Neural cell (in vitro differentiated cells): ENCODE results near the gene HYAL1. TPM values are rescaled to one million over a fixed set of nuclear protein-coding genes. Genes with fewer than 3 reads are reported as not detected.

ENCODE experiments used
- H2AFZ ChIP-seq: fragments of 200-600, 300-800 bp; sonication (generic), shearing (Covaris generic); 2 replicates; pipeline ENCODE4 v1.6.0; 2014; ENCODE audit warnings: low read depth, mild to moderate bottlenecking, antibody characterized with exemption, low read length, moderate library complexity
- H3F3A ChIP-seq: fragments of 200-600 bp; shearing (Covaris generic); 2 replicates; pipeline ENCODE4 v1.6.1; 2016; ENCODE audit warnings: mild to moderate bottlenecking, moderate library complexity, mixed read lengths, antibody characterized with exemption, low read length; ENCODE audit not compliant: insufficient read depth, poor library complexity, severe bottlenecking
- H3K27ac ChIP-seq: fragments of 200-600, 300-800 bp; sonication (generic), shearing (Covaris generic); 2 replicates; pipeline ENCODE4 v1.5.1; 2014; ENCODE audit warnings: mild to moderate bottlenecking, low read length, moderate library complexity
- H3K27me3 ChIP-seq: fragments of 300-800, 200-600 bp; sonication (generic), shearing (Covaris generic); 2 replicates; pipeline ENCODE4 v1.6.0; 2014; ENCODE audit warnings: mild to moderate bottlenecking, low read depth, low read length, moderate library complexity; ENCODE audit not compliant: insufficient read depth
- H3K36me3 ChIP-seq: fragments of 300-800, 200-600 bp; sonication (generic), shearing (Covaris generic); 2 replicates; pipeline ENCODE4 v1.5.1; 2014; ENCODE audit warnings: mild to moderate bottlenecking, antibody characterized with exemption, low read length, moderate library complexity; ENCODE audit not compliant: insufficient read depth
- H3K4me2 ChIP-seq: fragments of 300-800, 200-600 bp; sonication (generic), shearing (Covaris generic); 2 replicates; pipeline ENCODE4 v1.6.0; 2014; ENCODE audit warnings: mild to moderate bottlenecking, low read length
- H3K4me3 ChIP-seq: fragments of 300-800, 200-600 bp; sonication (generic), shearing (Covaris generic); 2 replicates; pipeline ENCODE4 v1.5.1; 2014; ENCODE audit warnings: mild to moderate bottlenecking, low read length, moderate library complexity
- H3K79me2 ChIP-seq: fragments of 200-600 bp; shearing (Covaris generic); replicated peaks from 2 replicates; pipeline ENCODE4 v1.6.0; 2014; ENCODE audit warnings: mild to moderate bottlenecking, low read length, moderate library complexity; ENCODE audit not compliant: insufficient read depth
- H3K9ac ChIP-seq: fragments of 300-800, 200-600 bp; sonication (generic), shearing (Covaris generic); 2 replicates; pipeline ENCODE4 v1.6.1; 2016; ENCODE audit warnings: mild to moderate bottlenecking, low read length, mixed read lengths
- H3K9me2 ChIP-seq: fragments of 200-600 bp; shearing (Covaris generic); 2 replicates; pipeline ENCODE4 v1.6.1; 2016; ENCODE audit warnings: mild to moderate bottlenecking, low read length, mixed read lengths; ENCODE audit not compliant: insufficient read depth
- H3K9me3 ChIP-seq: fragments of 200-600, 300-800 bp; sonication (generic), shearing (Covaris generic); 2 replicates; pipeline ENCODE4 v1.6.1; 2016; ENCODE audit warnings: mild to moderate bottlenecking, mixed run types, low read length, moderate library complexity, mixed read lengths
- H4K20me1 ChIP-seq: fragments of 200-600 bp; shearing (Covaris generic); 2 replicates; pipeline ENCODE4 v1.6.1; 2016; ENCODE audit warnings: mild to moderate bottlenecking, mixed run types; ENCODE audit not compliant: insufficient read depth
- CTCF ChIP-seq: fragments of 450-650 bp; IDR thresholded peaks from 2 replicates; pipeline ENCODE4 v1.5.1; 2014; ENCODE audit warnings: antibody characterized with exemption, mild to moderate bottlenecking, moderate library complexity; ENCODE audit not compliant: poor library complexity, severe bottlenecking
- EP300 ChIP-seq: fragments of 450-650 bp; conservative IDR thresholded peaks from 2 replicates; pipeline ENCODE4 v1.6.1; 2014; ENCODE audit warnings: antibody characterized with exemption, mild to moderate bottlenecking, moderate library complexity; ENCODE audit not compliant: poor library complexity, severe bottlenecking
- EZH2 ChIP-seq: fragments of 200-600, 300-800 bp; shearing (Covaris generic), sonication (generic); IDR thresholded peaks from 2 replicates; pipeline ENCODE4 v1.6.1; 2014; ENCODE audit warnings: antibody characterized with exemption, low read length, borderline replicate concordance, mild to moderate bottlenecking; ENCODE audit not compliant: insufficient read depth, poor library complexity, severe bottlenecking
- MXI1 ChIP-seq: fragments of 450-650 bp; conservative IDR thresholded peaks from 2 replicates; pipeline ENCODE4 v1.6.1; 2014; ENCODE audit warnings: antibody characterized with exemption, mild to moderate bottlenecking; ENCODE audit not compliant: poor library complexity, severe bottlenecking
- POLR2AphosphoS5 ChIP-seq: IDR thresholded peaks from 2 replicates; pipeline ENCODE4 v1.6.1; 2012
- RAD21 ChIP-seq: fragments of 450-650 bp; conservative IDR thresholded peaks from 2 replicates; pipeline ENCODE4 v1.6.1; 2014; ENCODE audit warnings: antibody characterized with exemption, mild to moderate bottlenecking, moderate library complexity
- REST ChIP-seq: IDR thresholded peaks from 2 replicates; pipeline ENCODE4 v1.6.1; 2012; ENCODE audit warnings: borderline replicate concordance
- SMC3 ChIP-seq: fragments of 450-650 bp; conservative IDR thresholded peaks from 2 replicates; pipeline ENCODE4 v1.6.1; 2014; ENCODE audit warnings: antibody characterized with exemption, mild to moderate bottlenecking, moderate library complexity; ENCODE audit not compliant: poor library complexity
- TAF1 ChIP-seq: IDR thresholded peaks from 2 replicates; pipeline ENCODE4 v1.6.1; 2012; ENCODE audit warnings: low read depth
- polyA plus RNA-seq: library from polyadenylated mRNA; depleted of rRNA; stranded (reverse); fragments of >200 nt; gene quantifications from 2 replicates; pipeline ENCODE4 v1.2.3, GENCODE V29; 2014

HYAL1 gene
- polyA plus RNA-seq, 1 donor from 2014 or later, result 2.2 TPM

DNA sequence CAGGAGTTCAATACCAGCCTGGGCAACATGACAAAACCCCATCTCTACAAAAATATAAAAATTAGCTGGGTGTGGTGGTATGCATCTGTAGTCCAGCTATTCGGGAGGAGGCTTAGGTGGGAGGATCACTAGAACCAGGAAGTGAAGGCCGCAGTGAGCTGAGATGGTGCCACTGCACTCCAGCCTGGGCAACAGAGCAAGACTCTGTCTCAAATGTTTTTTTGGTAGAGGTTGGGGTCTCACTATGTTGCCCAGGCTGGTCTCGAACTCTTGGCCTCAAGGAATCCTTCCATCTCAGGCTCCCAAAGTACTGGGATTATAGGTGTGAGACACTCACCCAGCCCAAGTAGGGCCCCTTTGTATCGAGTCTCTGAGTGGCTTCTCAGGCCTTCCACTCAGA, 9.3 kb downstream of the HYAL1 start:
- H3K9me2 ChIP-seq, result no peaks in the 10 kb centered on the region
- TF ChIP-seq CTCF (no peak), EZH2 (no peak), RAD21 (no peak), REST (no peak), MXI1 (no peak), POLR2AphosphoS5 (no peak), SMC3 (no peak), TAF1 (no peak), EP300 (no peak)
- no peaks in the 10 kb centered on the region for H3K27me3 ChIP-seq
- H3K9ac ChIP-seq, result no peak overlapping the region
- H3K36me3 ChIP-seq, result no peaks in the 10 kb centered on the region
- peaks cover 6% of the 10 kb centered on the region for H3K79me2 ChIP-seq
- no peaks in the 10 kb centered on the region for H4K20me1 ChIP-seq
- H3K27ac ChIP-seq, result no peak overlapping the region
- H3K4me2 ChIP-seq, result no peak overlapping the region
- H2AFZ ChIP-seq, result no peak overlapping the region
- H3K9me3 ChIP-seq, result no peaks in the 10 kb centered on the region
- H3K4me3 ChIP-seq, result no peak overlapping the region
- no peaks in the 10 kb centered on the region for H3F3A ChIP-seq

DNA sequence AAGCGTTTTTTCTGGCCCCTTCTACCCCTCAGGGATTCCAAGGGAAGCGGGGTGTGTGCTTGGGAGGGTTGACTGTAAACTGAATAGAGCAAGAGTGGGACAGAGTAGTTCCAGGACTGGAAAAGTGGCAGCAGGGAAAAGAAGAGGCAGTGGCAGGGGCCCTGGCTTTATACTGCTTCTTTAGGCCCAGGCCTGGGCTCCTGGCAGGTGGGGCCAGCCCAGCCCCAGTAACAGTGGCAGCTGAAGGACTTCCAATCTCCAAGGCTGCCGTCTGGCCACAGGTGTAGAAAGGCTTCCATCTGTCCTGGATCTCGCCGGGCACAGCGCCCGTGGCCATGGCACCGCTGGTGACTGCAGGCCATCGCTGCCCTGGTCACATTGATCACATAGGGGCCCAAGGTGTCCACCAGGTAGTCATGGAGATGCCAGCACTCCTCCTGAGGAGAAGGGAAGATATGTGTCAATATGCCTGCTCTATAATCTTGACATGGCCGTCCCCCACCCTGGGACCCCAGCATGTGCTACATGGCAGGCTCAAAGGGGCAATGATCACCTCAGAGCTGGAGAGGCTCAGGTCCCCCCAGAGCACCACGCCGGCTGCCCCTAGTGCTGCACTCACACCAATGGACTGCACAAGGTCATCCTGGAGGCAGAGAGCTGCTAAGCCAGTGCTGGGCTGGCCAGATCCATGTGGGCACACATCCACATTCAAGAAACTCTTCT, 10.1 kb downstream of the HYAL1 start:
- H3K9ac ChIP-seq, result peak overlapping the region; percentile 47
- H3F3A ChIP-seq, result no peaks in the 10 kb centered on the region
- no peaks in the 10 kb centered on the region for H3K27me3 ChIP-seq
- H3K4me2 ChIP-seq, result peak overlapping the region; percentile 64
- TF ChIP-seq SMC3 (no peak), RAD21 (no peak), REST (no peak), EP300 (no peak), TAF1 (no peak), CTCF (no peak), MXI1 (no peak), EZH2 (no peak), POLR2AphosphoS5 (no peak)
- H4K20me1 ChIP-seq, result no peaks in the 10 kb centered on the region
- H3K4me3 ChIP-seq, result peak overlapping the region; percentile 96
- no peaks in the 10 kb centered on the region for H3K9me2 ChIP-seq
- H3K36me3 ChIP-seq, result no peaks in the 10 kb centered on the region
- H3K79me2 ChIP-seq, result peaks cover 6% of the 10 kb centered on the region
- no peaks in the 10 kb centered on the region for H3K9me3 ChIP-seq
- H3K27ac ChIP-seq, result no peak overlapping the region
- peak overlapping the region; percentile 24 for H2AFZ ChIP-seq
